HCT116 (cell line): Measurements from ENCODE around the gene CAMK2G. TPM values are rescaled to one million over a fixed set of nuclear protein-coding genes. Genes with fewer than 3 reads are reported as not detected.

ENCODE experiments used
- ATAC-seq: fragments of 200-7000 bp; cut with Tn5 transposase; 2 replicates; pipeline ENCODE4 v1.9.1; 2020; ENCODE audit warnings: mild to moderate bottlenecking, moderate library complexity
- BruUV-seq: library from RNA; stranded (reverse); fragments of 400-500 nt; replicated peaks from 2 replicates; lab custom pipeline; 2021; lab: Mats Ljungman, UMichigan
- CTCF ChIA-PET: fragments of 300-600 bp; sonication (Branson Sonifier 250); formaldehyde crosslinking; loops from one replicate; lab custom pipeline; 2021; ENCODE audit warnings: antibody characterized with exemption; lab: Charles Lee
- POLR2A ChIA-PET: fragments of 300-600, 350-600 bp; sonication (Branson Sonifier 250); formaldehyde crosslinking; loops from one replicate; lab custom pipeline; 2021; ENCODE audit warnings: antibody characterized with exemption; lab: Charles Lee
- RAD21 ChIA-PET, 2 experiments: fragments of 300-600 bp; sonication (Branson Sonifier 250); formaldehyde crosslinking; loops; one replicate each; lab custom pipeline; 2023; ENCODE audit warnings: low total read pairs in 2 of 2; ENCODE audit not compliant: uncharacterized antibody in 2 of 2, unreplicated experiment in 2 of 2, low non-redundant PET in 1 of 2; lab: Charles Lee
- DNase-seq: peaks from one replicate; pipeline ENCODE4 v3.0.0-alpha.2; 2010; ENCODE audit warnings: low read depth, low spot score
- H2AFZ ChIP-seq: fragments of 200-600 bp; shearing (Covaris generic), sonication (generic); 2 replicates; pipeline ENCODE4 v1.6.1; 2017; ENCODE audit warnings: low read depth, mixed run types, mixed read lengths, antibody characterized with exemption, low read length; ENCODE audit not compliant: poor library complexity, severe bottlenecking
- H3K27ac ChIP-seq: 2 replicates; pipeline ENCODE4 v1.5.1; 2012; ENCODE audit warnings: low read depth, low read length
- H3K27me3 ChIP-seq: fragments of 200-600 bp; sonication (generic); 2 replicates; pipeline ENCODE4 v1.6.1; 2016; ENCODE audit warnings: mixed run types, low read length, mixed read lengths; ENCODE audit not compliant: insufficient read depth
- H3K36me3 ChIP-seq, 2 experiments: fragments of 200-500 bp in 1 of 2; fragments of 200-600 bp in 1 of 2; sonication (Bioruptor generic) in 1 of 2; sonication (generic) in 1 of 2; 2 replicates each; pipeline versions ENCODE4 v1.5.1 to v1.6.1; 2014 to 2016; ENCODE audit warnings: low read length in 2 of 2, inconsistent platforms in 1 of 2, mixed read lengths in 1 of 2, mixed run types in 1 of 2; ENCODE audit not compliant: insufficient read depth in 2 of 2, control insufficient read depth in 1 of 2
- H3K4me1 ChIP-seq, 2 experiments: fragments of 200-600 bp in 1 of 2; sonication (generic) in 1 of 2; 2 replicates each; pipeline versions ENCODE4 v1.5.1 to v1.6.1; 2012 to 2017; ENCODE audit warnings: low read length in 2 of 2, inconsistent platforms in 1 of 2, mild to moderate bottlenecking in 1 of 2, mixed read lengths in 1 of 2, mixed run types in 1 of 2, moderate library complexity in 1 of 2; ENCODE audit not compliant: insufficient read depth in 2 of 2, control insufficient read depth in 1 of 2
- H3K4me2 ChIP-seq: fragments of 200-600 bp; sonication (generic); 2 replicates; pipeline ENCODE4 v1.6.1; 2017; ENCODE audit warnings: mixed run types, low read length, mixed read lengths
- H3K4me3 ChIP-seq, 2 experiments: fragments of 200-600 bp in 1 of 2; sonication (generic) in 1 of 2; replicated peaks in 1 of 2; 2 replicates each; pipeline ENCODE4 v1.5.1; 2011 to 2016; ENCODE audit warnings: low read length in 2 of 2, control low read depth in 1 of 2, low read depth in 1 of 2, mild to moderate bottlenecking in 1 of 2, mixed read lengths in 1 of 2, mixed run types in 1 of 2
- H3K79me2 ChIP-seq: fragments of 200-600 bp; sonication (generic); 2 replicates; pipeline ENCODE4 v1.6.1; 2017; ENCODE audit warnings: mild to moderate bottlenecking, mixed run types, low read length, moderate library complexity, mixed read lengths; ENCODE audit not compliant: insufficient read depth
- H3K9ac ChIP-seq: fragments of 200-600 bp; sonication (generic); 2 replicates; pipeline ENCODE4 v1.6.1; 2016; ENCODE audit warnings: low read length, mixed read lengths
- H3K9me2 ChIP-seq: fragments of 200-600 bp; sonication (generic), shearing (Covaris generic); 2 replicates; pipeline ENCODE4 v1.6.1; 2017; ENCODE audit warnings: mixed run types, mild to moderate bottlenecking, moderate library complexity; ENCODE audit not compliant: insufficient read depth
- H3K9me3 ChIP-seq, 2 experiments: fragments of 200-500 bp in 1 of 2; fragments of 200-600 bp in 1 of 2; sonication (Bioruptor generic) in 1 of 2; sonication (generic) in 1 of 2; 2 replicates each; pipeline ENCODE4 v1.6.1; 2014 to 2017; ENCODE audit warnings: low read length in 2 of 2, mixed read lengths in 2 of 2, inconsistent platforms in 1 of 2, low read depth in 1 of 2, mild to moderate bottlenecking in 1 of 2, mixed run types in 1 of 2, moderate library complexity in 1 of 2; ENCODE audit not compliant: control insufficient read depth in 1 of 2, insufficient read depth in 1 of 2
- H4K20me1 ChIP-seq: fragments of 200-600 bp; sonication (generic), shearing (Covaris generic); 2 replicates; pipeline ENCODE4 v1.6.1; 2017; ENCODE audit warnings: mixed run types, mild to moderate bottlenecking, moderate library complexity; ENCODE audit not compliant: insufficient read depth
- CBX3 ChIP-seq: IDR thresholded peaks from 2 replicates; pipeline ENCODE4 v1.6.1; 2012; ENCODE audit warnings: low read depth
- CEBPB ChIP-seq: IDR thresholded peaks from 2 replicates; pipeline ENCODE4 v1.6.1; 2012; ENCODE audit warnings: low read depth
- EGR1 ChIP-seq: IDR thresholded peaks from 2 replicates; pipeline ENCODE4 v1.6.1; 2012; ENCODE audit warnings: low read depth
- ELF1 ChIP-seq: IDR thresholded peaks from 2 replicates; pipeline ENCODE4 v1.6.1; 2012; ENCODE audit warnings: low read depth, borderline replicate concordance
- EZH2 ChIP-seq: fragments of 200-600 bp; sonication (generic); IDR thresholded peaks from 2 replicates; pipeline ENCODE4 v1.6.1; 2017; ENCODE audit warnings: antibody characterized with exemption, mixed run types
- EZH2phosphoT487 ChIP-seq: fragments of 200-600 bp; IDR thresholded peaks from 2 replicates; pipeline ENCODE4 v1.6.1; 2018; ENCODE audit warnings: antibody characterized with exemption, borderline replicate concordance
- FOSL1 ChIP-seq: IDR thresholded peaks from 2 replicates; pipeline ENCODE4 v1.6.1; 2012; ENCODE audit warnings: low read depth
- JUND ChIP-seq: IDR thresholded peaks from 2 replicates; pipeline ENCODE4 v1.6.1; 2012
- POLR2A ChIP-seq: IDR thresholded peaks from 2 replicates; pipeline ENCODE4 v1.7.0; 2011; ENCODE audit warnings: borderline replicate concordance; ENCODE audit not compliant: insufficient read depth, insufficient read length; ENCODE audit errors: extremely low read depth
- RAD21 ChIP-seq: IDR thresholded peaks from 2 replicates; pipeline ENCODE4 v1.6.1; 2012; ENCODE audit warnings: low read depth, mild to moderate bottlenecking
- TCF7L2 ChIP-seq: IDR thresholded peaks from 2 replicates; pipeline ENCODE4 v1.7.0; 2011; ENCODE audit warnings: borderline replicate concordance, inconsistent platforms; ENCODE audit not compliant: insufficient read depth, insufficient read length; ENCODE audit errors: extremely low read depth
- YY1 ChIP-seq: IDR thresholded peaks from 2 replicates; pipeline ENCODE4 v1.6.1; 2011; ENCODE audit warnings: low read length, low read depth, moderate library complexity, mild to moderate bottlenecking; ENCODE audit not compliant: insufficient replicate concordance; ENCODE audit errors: extremely low read depth
- intact Hi-C: fragments of 100-400 bp; cut with micrococcal nuclease; formaldehyde crosslinking; loops from 2 replicates; pipeline ENCODE4 v1.10.0; 2022
- total RNA-seq: library from RNA; stranded (reverse); gene quantifications from one replicate; pipeline ENCODE4 v1.2.1, GENCODE V29; 2021; ENCODE audit not compliant: unreplicated experiment
- TF ChIP-seq, protein P1 (sequence below): IDR thresholded peaks from 2 replicates; pipeline ENCODE4 v1.6.1; 2012; ENCODE audit warnings: low read depth
- TF ChIP-seq, protein P2 (sequence below): IDR thresholded peaks from 2 replicates; pipeline ENCODE4 v1.6.1; 2012
- TF ChIP-seq, protein P3 (sequence below): IDR thresholded peaks from 2 replicates; pipeline ENCODE4 v1.6.1; 2011; ENCODE audit warnings: mild to moderate bottlenecking, low read length, moderate library complexity; ENCODE audit not compliant: insufficient replicate concordance; ENCODE audit errors: extremely low read depth

Gene CAMK2G
- total RNA-seq, 1 experiment from 2014 or later = 28.3 TPM

DNA sequence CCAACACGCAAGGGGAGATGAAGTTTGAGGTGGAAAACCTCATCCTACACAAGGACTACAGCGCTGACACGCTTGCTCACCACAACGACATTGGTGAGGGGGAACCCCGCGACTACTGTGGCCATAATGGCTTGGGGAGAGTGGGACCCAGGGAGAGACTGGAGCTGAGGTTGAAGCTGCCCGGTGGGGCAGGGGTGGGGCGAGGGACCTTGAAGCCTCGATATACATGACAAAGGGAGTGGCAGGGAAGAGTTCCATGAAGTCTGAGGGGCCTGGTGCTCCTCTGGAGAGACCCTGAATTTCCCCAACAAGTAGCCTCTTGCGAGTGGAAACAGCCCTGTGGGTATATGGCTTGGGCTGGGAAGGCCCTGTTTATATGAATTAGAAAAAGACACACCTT is 39.7 kb upstream of the CAMK2G start:
- CTCF ChIA-PET = no interaction called here

DNA sequence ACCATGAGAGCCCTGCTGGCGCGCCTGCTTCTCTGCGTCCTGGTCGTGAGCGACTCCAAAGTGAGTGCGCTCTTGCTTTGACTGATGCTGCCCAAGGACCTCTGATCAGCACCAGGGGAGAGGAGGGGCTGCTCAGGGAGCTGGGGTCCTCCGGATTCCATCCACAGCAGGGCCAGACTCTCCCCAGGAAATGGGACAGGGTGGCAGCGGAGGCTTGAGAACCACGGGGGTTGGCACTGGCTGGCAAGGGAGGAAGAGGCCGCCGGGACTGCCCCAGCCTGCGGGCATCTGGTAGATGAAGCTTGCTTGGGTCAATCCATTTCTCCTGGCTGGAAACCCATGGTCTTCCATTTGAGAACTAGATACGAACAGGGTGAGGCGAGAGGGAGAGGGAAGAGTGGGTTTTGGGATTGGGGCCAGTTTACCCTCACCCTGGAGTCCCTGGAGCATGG is 37.2 kb upstream of the CAMK2G start:
- Histone ChIP-seq H3K79me2 (peaks cover 9% of the 10 kb centered on the region; the same call in 1 of the 2 replicates), H3K27me3 (no peaks in the 10 kb centered on the region), H3K27ac (peak overlapping the region; percentile 92), H2AFZ (no peak overlapping the region), H3K4me2 (peak overlapping the region; percentile 97), H3K4me1 (peaks cover 37 to 62% of the 10 kb centered on the region in 2 experiments), H3K9me3 (no peaks in the 10 kb centered on the region), H3K9me2 (no peaks in the 10 kb centered on the region), H4K20me1 (no peaks in the 10 kb centered on the region), H3K9ac (peak overlapping the region; percentile 77), H3K36me3 (peaks cover 2 to 15% of the 10 kb centered on the region in 2 experiments; a peak in 2 of 4 replicates), H3K4me3 (peak overlapping the region; percentile 63 to 73)
- POLR2A ChIA-PET = interaction anchor here (1.1 to 7.0 kb wide), 5 partner anchors 9 to 23 kb away, joined by 4 to 32 read pairs (median 5); no protein-coding TSS in a partner anchor
- CTCF ChIA-PET = no interaction called here
- DNase-seq (no peak), ATAC-seq (no peak)
- BruUV-seq = no TSS peak
- RAD21 ChIA-PET = no interaction called here
- intact Hi-C loops = loop anchor here (2.0 kb wide), 1 partner anchor 25 kb away; no protein-coding TSS in a partner anchor
- TF ChIP-seq CEBPB (no peak), RAD21 (no peak), ELF1 (no peak), FOSL1 (no peak), CBX3 (no peak), TCF7L2 (no peak), JUND (no peak), POLR2A (no peak), EZH2phosphoT487 (no peak)
- TF ChIP-seq, protein P1, sequence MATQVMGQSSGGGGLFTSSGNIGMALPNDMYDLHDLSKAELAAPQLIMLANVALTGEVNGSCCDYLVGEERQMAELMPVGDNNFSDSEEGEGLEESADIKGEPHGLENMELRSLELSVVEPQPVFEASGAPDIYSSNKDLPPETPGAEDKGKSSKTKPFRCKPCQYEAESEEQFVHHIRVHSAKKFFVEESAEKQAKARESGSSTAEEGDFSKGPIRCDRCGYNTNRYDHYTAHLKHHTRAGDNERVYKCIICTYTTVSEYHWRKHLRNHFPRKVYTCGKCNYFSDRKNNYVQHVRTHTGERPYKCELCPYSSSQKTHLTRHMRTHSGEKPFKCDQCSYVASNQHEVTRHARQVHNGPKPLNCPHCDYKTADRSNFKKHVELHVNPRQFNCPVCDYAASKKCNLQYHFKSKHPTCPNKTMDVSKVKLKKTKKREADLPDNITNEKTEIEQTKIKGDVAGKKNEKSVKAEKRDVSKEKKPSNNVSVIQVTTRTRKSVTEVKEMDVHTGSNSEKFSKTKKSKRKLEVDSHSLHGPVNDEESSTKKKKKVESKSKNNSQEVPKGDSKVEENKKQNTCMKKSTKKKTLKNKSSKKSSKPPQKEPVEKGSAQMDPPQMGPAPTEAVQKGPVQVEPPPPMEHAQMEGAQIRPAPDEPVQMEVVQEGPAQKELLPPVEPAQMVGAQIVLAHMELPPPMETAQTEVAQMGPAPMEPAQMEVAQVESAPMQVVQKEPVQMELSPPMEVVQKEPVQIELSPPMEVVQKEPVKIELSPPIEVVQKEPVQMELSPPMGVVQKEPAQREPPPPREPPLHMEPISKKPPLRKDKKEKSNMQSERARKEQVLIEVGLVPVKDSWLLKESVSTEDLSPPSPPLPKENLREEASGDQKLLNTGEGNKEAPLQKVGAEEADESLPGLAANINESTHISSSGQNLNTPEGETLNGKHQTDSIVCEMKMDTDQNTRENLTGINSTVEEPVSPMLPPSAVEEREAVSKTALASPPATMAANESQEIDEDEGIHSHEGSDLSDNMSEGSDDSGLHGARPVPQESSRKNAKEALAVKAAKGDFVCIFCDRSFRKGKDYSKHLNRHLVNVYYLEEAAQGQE = no peak
- TF ChIP-seq, protein P2, sequence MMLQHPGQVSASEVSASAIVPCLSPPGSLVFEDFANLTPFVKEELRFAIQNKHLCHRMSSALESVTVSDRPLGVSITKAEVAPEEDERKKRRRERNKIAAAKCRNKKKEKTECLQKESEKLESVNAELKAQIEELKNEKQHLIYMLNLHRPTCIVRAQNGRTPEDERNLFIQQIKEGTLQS = no peak
- TF ChIP-seq, protein P3, sequence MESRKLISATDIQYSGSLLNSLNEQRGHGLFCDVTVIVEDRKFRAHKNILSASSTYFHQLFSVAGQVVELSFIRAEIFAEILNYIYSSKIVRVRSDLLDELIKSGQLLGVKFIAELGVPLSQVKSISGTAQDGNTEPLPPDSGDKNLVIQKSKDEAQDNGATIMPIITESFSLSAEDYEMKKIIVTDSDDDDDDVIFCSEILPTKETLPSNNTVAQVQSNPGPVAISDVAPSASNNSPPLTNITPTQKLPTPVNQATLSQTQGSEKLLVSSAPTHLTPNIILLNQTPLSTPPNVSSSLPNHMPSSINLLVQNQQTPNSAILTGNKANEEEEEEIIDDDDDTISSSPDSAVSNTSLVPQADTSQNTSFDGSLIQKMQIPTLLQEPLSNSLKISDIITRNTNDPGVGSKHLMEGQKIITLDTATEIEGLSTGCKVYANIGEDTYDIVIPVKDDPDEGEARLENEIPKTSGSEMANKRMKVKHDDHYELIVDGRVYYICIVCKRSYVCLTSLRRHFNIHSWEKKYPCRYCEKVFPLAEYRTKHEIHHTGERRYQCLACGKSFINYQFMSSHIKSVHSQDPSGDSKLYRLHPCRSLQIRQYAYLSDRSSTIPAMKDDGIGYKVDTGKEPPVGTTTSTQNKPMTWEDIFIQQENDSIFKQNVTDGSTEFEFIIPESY = no peak

More for the DNA sequence above, 39.7 kb upstream of the CAMK2G start:
- POLR2A ChIA-PET = interaction anchor here (7.0 kb wide), 1 partner anchor 26 kb away, joined by 32 read pairs; no protein-coding TSS in a partner anchor
- RAD21 ChIA-PET = no interaction called here
- DNase-seq (no peak), ATAC-seq (no peak)
- Histone ChIP-seq H3K4me1 (peaks cover 18 to 50% of the 10 kb centered on the region in 2 experiments), H3K79me2 (peaks cover 9% of the 10 kb centered on the region; the same call in 1 of the 2 replicates), H3K9ac (no peak overlapping the region), H4K20me1 (no peaks in the 10 kb centered on the region), H3K4me2 (no peak overlapping the region), H3K36me3 (peaks cover 2 to 20% of the 10 kb centered on the region in 2 experiments; a peak in 2 of 4 replicates), H3K27ac (no peak overlapping the region), H3K9me2 (no peaks in the 10 kb centered on the region), H3K27me3 (no peaks in the 10 kb centered on the region), H3K4me3 (no peak overlapping the region), H3K9me3 (no peaks in the 10 kb centered on the region), H2AFZ (no peak overlapping the region)
- TF ChIP-seq CBX3 (no peak), EZH2 (no peak), YY1 (no peak), EGR1 (no peak)
- BruUV-seq = no TSS peak
- intact Hi-C loops = no loop called here
